Stimulated activated CD4-positive, alpha-beta T cell treated with anti-CD3 and anti-CD28 coated beads, Interleukin-4, amount 100 ng/mL, for 48 hours (primary cell): ENCODE data around the gene BRMS1.

Experiments used
- DNase-seq, 2 donors: peaks; one replicate each; pipeline ENCODE4 v3.0.0-alpha.2; 2020; ENCODE audit warnings: low read depth in 2 of 2

The BRMS1 gene

DNA sequence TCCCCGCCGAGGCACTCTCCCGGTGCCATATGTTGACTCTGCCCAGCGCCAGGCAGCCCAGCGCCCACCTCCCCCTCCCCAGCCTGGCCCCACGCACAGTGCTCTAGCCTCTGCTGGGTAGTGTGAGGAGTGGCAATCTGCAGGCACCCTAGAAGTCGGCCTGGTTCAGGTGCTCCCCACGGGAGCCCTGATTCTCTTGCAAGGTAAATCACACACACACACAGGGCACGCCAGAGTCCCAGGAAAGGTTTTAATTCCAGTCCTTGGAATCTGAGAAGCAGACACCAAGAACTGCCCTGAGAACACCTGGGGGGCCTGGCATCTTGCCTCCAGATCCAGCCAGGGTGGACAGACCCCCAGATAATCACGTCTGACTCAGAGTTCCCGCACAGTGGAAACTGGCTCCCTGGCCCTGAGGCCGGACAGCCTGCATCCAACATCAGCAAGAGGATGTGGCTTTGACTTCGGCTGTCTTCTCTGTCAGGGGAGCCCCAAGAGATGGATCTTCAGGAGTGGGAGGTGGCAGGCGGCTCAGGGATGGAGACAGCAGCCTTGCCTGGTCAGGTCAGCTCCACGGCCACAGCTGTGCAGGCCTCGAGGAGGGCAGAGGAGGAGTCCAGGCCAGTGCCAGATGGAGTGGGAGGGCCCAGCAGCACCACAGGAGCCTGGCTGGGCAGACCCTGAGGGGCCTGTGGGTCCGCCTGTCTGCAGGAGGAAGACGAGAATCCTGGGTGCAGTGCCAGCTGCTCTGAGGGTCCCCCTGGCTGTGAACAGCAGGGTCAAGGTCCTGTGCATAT is 7.6 kb downstream of the BRMS1 start:
- no peak for DNase-seq

DNA sequence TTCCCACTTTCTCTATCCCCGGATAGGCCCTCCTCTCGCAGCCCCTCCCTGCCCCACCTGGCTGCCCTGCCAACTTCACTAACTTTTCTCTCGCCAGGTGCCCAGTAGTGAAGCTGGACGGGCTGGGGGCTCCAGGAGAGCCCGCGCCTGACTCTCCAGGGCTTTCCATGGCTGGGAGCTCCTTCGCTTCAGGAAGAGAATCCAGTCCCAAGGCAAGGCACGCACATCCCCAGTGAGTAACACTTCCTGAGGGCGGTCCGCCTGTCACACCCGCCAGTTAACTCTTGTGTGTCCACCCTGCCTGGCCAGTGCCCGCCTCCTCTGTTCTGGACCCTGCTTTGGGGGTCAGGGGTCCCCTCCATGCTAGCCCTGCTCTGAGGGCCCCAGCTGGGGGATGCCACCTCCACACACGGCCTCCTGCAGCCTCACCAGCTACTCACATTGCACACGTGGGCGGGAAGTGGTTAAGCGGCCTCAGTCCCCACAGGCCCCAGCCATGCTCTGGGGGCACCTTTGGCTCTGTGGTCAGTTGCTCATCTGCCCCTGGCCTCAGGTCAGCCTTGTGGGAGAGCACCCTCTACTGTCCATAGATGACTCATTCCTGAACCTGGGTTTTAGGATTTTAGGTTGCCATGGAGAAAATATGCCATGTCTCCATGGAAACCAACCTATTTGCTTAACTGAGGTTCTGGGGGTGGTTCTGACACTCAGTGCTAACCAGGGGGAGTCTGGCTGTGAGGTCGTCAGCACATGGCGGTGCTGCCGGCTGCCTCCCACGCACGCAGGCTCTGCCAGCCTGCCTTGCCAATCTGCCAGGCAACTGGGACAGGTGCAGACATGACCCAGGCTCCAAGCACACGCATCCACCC is 8.4 kb downstream of the BRMS1 start, which contains the start of gene RIN1:
RIN1 (minus strand) TSS at position 201 of the 869 bp plus-strand sequence; CDS start at position 169, 32 bp downstream.
- peak; percentile 43 to 64 for DNase-seq

DNA sequence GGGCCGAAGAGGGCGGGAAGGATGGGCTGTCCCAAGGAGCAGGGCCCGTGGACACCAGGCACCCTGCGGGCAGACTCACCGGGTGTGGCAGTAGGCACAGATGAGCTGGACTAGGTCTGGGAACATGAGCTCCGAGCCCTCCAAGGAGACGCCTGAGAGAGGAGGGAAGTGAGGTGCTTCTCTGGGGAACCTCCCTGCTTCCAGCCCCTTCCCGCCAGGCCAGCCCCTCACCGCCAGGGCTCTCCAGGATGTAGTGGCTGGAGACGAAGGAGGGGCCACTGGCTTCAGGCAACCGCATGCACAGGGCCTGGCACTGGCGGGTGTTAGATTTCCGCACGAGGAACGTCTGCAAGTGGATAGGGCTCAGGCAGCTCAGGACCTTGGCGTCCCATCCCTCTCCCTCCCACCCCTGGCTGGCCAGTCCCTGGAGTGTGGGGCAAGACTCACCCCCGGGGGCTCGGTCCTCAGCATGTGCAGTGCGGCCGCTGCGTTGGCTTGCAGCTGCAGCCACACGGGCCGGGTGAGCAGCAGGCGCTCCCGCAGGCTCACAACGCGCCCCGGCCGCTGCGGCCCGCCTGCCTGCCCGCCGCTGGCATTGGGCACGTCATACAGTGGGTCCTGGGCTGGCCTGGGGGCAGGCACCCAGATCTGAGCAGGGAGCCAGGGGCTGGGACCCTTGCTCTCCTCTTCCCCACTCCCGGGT is 9.2 kb downstream of the BRMS1 start:
- DNase-seq = no peak

DNA sequence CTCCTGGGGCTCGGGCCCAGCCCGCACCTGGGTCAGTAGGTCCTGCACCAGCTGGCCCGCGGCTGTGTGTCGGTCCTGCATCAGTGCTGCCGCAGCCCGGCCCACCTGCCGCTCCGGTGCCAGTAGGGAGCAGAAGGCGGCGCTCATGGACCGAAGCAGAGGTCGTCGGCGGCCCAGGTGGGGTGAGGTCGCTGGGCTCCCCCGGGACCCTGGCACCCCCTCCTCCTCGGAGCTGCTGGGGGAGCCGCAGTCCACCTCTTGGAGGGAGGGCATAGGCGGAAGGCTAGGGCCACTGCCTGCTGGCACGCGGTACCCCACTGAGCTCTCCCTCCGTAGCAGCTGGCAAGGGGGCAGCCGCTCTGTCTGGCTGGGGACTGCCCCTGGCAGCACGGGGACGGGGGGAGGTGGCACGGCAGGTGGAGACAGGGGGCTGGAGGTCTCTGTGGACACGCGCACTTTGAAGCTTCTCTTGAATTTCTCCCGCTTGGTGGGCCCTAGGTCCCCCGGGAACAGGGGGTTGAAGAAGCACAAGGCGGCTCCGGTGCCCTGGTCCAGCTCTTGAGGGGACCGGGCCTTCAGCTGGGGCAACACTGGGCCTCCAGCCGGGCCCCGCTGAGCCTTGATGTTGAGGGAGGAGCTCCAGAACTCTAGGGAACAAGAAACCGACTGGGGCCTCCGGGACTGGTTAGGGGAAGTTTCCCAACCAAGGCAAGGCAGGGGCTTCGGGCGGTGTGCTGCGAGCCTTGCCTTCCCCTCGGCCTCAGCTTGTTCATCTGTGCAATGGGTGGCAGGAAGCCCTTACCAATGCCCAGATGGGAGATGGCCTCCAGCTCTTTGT is 10.1 kb downstream of the BRMS1 start:
- no peak for DNase-seq

DNA sequence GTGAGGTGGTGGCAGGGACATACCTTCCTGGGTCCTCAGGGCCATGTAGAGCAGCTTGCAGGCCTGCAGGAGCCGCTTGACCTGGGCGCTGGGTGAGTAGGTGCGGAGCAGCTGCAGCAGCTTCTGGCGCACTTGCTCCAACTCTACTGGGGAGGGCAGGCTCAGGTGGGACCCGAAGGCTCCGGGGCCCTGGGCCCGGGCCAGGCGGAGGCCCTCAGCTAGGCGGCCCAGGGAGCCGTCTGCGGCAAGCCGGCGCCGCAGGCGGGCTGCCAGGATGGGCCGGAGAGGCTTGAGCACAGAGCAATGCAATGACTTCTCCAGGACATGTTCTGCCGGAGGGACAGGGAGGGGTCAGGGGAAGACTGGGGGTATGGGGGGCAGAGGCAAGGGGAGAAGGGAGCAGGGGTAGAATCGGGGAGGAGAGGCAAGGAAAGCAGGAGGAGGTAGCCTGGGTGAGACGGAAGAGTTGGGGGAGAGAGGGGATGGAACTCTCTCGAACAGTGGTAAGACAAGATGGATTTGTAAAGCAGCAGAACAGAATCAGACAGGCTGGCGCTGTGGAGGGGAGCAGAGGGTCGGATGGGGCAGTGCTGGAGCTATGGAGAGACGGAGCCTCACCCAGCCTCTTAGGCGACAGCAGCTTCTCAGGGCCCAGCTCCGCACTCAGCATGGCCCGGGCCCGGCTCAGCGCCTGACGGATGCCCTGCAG is 10.9 kb downstream of the BRMS1 start:
- DNase-seq = no peak

DNA sequence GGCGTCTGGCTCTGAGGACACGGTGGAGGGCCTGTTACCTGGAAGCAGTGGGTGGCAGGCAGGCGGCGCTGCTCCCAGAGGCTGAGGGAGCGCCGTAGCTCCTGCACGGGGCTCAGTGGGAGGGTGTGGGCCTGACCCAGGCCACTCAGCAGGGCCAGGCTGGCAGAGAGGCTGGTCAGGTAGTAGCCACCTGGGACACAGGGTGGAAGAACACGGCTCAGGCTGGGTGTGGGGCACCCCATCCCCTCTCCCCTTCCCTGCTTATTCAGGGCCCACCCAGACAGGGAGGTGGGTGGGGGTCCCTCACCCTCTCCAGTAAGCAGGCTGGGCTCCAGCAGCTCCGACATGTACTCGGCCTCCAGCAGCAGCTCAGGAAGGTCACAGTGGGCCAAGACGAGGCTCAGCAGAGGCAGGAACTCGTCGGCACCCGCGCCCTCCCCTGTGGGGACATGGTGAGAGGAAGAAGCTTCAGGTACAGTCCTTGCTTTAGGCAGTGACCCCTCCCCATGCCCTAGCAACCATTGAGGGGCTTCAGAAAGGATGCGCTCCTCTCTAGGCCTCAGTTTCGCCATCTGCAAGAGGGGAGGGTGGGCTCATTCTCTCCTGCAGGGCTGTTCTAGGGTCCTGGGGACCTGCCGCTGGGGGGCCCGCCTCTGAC is 11.6 kb downstream of the BRMS1 start:
- DNase-seq = no peak

DNA sequence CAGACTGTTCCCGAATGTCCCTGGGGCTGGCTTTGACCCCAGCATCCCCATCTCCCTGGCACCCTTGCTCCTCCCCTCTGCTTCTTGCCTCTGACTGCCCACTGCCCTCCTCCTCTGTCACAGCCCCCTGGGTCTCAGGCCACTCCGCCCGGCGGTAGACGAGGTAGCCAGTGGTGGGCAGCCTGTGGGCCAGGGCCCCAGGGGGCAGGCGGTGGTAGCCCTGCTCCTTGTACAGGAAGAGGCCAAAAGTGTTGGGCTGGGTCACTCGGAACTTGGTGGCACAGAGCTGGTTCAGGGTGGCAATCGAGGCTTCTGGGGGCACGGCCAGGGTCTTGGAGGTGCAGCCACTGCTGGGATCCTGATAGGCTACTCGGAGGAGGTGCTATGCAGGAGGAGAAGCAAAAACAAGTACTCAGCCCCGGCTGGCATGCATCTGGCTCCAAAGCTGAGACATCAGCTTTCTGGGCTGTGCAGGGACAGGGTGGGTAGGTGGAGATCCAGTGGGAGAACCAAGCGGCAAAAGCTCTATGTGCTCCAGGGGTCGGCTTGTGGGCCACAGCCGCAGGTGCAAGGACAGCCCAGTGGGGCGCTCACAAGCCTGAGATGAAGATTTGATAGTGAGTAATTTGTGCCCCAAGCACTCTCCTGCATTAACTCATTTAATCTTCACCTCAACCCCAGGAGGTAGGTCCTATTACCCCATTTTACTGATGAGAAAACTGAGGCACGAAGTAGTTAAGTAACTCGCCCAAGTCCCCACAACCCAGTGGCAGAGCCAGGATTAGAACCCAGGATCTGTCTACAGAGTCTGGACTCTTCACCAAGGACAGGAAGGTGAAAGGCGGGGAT is 12.3 kb downstream of the BRMS1 start:
- DNase-seq = no peak

DNA sequence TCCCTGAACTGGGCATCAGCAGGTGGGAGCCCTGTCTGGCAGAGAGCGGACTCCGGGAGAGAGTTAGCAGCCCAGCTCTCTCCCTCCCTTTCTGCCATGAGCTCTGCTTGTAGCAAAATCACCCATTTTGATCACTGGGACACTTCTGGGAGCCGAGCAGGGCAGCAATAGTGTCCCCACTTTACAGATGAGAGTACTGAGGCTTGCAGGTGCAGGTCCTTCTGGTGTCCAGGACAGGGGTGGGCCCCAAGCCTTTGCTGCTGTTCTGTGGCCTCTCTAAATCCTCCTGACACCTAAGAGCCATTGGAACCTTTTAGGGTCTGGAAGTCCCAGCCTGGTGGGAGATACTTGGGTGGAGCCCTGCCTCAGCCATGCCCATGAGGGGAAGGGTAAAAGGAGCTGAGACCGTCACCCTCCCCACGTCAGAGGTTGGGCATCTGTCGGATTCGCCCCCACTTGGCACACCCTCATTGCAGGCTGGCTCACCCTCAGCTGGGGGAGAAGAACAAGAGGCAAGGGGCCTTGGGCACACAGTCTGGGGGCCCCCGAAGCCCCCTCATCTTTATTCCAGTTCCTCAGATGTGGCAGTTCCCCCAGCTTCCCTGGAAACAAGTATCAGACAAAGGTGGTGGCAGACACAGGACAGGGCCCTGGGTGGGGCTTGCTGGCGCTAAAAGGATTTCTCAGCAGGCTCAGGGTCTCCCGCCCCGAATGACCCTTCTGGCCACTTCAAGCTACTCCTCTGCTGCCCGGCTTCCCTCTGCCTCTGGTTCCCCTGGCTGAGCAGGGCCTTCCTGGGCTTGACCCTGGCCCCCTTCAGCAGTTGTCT is 13.1 kb downstream of the BRMS1 start:
- DNase-seq = no peak

DNA sequence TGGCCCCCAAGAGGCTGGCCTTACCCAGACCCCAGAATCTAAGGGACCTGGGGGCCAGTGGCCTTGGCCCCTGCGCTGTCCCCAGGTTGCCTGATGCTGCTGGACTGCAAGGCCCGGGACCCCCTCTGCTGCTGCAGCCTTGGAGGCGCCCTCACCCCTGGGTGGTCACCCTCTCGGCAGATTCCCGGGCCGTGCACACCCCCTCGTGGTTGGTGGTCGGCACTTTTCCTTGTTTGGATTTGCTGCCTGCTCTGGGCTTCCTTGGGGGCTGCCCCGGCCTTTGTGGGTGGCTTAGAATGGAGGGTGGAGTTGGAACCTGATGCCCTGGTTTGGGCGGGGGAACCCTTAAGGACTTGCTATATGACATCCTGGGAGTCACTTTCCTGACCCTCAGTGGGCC is 14.0 kb downstream of the BRMS1 start:
- DNase-seq = no peak

DNA sequence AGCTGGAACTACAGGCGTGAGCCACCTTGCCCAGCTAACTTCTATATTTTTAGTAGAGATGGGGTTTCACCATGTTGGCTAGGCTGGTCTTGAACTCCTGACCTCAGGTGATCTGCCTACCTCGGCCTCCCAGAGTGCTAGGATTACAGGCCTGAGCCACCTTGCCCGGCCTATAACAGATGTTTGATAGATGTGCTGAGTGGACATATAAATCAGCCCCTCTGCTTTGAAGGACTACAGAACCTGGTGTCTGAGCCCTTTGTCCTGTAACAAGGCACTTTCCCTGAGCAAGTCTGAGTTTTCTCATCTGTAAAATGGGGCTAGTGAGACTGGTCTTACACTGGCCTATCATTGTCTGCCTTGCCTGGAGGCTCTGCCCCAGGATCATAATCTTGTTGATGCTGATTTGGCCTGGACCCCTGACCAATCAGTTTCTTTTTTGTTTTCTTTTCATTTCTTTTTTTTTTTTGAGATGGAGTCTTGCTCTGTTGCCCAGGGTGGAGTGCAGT is 15.7 kb downstream of the BRMS1 start:
- no peak for DNase-seq

DNA sequence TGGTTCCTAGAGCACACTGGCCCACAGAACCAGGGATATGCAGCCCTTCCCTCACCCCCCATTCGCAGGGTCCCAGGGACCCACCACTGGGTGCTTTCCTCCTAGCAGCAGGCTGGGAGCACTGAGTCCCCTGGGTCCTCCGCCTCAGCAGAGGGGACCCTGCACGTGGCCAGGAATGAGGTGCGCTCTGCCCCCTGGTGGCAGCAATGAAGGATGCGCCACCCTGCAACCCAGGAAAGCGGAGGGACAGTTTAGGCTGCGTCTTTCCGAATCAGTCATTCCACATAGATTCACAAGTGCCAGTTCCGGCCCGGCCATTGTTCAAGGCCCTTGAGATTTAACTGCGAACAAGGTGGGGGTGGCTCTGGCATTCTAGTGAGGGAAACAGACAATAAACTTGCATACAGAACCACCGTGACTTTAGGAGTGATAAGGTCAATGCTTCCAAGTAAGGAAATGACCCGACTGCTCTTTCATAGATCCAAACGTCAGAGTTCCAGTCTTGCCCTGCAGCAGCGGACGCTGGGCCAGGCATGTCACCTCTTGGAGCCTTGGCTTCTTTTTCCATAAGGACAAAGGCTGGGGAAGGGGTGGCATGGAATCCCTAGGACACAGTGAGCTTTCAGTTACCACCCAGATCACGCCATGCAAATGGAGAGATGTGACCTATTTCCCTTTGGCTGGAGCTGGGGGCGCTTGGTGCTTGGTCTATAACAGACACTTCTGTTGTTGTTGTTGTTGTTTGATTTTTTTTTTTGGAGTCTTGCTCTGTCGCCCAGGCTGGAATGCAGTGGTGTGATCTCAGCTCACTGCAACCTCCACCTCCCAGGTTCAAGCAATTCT is 16.4 kb downstream of the BRMS1 start:
- DNase-seq = peak; percentile 78

DNA sequence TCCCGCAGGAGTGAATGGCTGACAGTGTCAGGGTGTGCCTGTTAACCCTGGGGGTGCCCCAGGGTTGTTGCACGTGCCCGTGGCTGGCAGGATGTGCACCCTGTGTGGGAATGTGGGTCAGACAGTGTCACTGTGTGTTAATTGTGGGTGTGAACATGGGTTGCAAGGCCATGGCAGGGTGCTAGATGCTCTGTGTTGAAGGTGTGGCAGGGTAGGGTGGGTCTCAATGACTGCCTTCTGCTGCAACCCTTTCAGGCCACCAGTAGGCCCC is 16.9 kb downstream of the BRMS1 start:
- DNase-seq = no peak

DNA sequence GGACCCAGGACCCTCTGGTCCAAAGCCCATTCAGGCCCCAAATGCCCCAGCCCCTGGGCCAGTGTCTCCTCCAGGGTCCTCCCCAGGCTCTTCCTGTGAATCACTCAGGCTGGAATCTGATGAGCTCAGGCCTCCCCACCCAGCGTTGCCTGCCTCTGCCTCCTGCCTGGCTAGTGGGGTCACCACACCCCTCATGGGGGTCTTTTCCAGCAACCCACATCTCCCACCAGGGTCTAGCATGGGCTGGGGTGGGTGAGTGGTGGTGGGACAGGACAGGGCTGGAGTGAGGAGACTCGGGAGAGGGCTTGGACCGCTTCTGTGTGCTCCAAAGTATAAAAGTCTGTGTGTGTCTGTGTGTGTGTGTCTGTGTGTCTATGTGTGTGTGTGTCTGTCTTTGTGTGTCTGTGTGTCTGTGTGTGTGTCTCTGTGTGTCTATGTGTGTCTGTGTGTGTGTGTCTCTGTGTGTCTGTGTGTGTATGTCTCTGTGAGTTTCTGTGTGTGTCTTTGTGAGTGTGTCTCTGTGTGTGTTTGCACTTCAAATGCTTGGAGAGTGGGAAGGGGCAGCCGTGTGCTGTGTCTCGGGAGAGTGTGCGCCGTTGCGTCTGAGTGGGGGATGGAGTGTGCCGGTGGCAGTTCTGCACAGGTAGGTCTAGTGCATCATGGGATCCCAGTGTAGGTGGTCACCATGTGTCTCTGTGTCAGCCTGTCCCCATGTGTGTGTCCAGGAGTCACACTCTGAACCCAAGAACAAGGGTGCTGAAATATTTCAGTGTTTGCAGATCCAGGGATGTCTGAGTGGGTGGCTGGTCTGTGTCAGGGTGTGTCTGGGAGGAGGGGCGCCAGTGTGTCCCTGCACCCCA is 17.5 kb downstream of the BRMS1 start:
- DNase-seq = no peak

DNA sequence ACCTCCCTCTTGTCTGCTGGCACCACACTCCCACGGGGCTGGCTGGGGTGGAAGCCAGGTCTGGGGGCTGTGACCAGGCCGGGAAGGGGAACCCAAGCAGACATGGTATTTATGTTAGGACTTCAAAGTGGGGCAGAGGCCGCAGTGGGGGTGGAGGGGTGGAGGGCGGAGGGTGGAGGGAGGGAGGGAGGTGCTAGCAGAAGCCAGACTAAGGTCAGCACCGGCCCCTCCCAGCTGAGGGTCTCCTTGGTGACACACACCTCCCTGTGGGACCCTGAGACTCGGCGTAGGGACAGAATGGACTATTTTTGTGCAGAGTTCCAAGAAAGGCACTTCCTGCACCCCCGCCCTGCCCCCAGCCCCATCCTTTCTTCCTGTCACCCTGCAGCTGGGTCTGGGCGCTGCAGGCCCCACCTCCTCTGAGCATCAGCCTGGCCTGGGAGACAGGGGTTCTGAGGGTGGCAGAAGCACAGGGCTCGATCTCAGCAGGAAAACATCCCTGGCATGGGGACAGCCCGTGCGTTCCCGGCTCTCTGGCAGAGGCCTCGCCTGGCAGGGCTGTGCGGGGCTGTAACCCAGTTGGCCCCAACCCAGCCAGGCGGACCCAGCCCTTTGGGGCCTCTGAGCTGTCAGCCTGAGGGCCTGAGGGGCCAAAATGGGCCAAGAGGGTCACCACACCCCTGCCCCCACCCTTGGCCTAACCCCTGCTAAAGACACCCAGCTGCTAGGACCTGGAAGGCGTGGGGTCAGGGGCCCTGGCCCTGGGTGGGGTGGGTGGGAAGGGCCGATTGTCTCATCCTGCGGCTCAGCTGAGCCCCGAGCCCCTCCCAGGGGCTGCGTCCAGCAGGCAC is 18.4 kb downstream of the BRMS1 start:
- no peak for DNase-seq

DNA sequence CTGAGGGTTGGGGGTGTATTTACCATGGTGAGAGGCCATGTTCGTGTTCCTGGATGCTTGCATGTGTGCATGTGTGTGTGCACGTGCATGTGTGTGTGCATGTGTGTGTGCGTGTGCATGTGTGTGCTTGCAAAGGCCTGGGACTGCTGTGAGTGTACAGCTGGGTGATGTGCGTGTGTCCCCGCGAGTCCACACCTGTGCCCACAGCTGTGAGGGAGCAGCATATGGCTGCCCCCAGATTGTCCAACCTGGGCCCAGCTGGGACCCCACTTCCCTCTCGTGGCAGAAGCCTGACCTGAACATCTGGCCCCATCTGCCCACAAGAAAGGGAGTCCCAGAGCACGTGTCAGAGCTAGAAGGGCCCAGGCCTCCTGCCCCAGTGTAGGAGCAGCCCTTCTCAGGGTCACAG is 19.6 kb downstream of the BRMS1 start:
- DNase-seq = no peak

DNA sequence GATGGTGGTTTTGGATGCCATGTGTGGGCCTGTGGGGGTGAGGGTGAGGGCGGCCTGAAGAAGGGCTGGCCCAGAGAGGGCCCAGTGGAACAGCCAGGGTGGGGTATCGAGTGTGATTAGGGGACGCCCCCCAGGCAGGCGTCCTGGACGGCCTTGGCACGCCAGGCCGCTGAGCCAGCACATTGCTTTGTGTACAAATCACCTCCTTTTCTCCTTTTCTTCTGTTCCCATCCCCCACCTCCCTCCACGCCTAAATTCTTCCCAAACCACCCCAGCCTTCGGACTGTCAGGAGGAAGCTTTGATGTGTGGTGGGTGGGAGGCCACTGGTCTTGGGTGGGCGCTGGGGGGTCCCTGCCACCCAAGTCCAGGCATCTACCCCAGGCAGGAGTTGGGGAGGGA is 20.2 kb downstream of the BRMS1 start:
- DNase-seq = no peak
